A673 (cell line): ENCODE data around the gene MSANTD2.

Source experiments
- CTCF ChIP-seq: fragments of 300-800, 200-600 bp; sonication (generic); conservative IDR thresholded peaks from 2 replicates; pipeline ENCODE4 v1.5.1; 2017; ENCODE audit warnings: low read depth, mild to moderate bottlenecking, antibody characterized with exemption, low read length, moderate library complexity, mixed read lengths
- EZH2 ChIP-seq: fragments of 200-600 bp; sonication (generic); IDR thresholded peaks from 2 replicates; pipeline ENCODE4 v1.6.1; 2017; ENCODE audit warnings: borderline replicate concordance, low read depth, mild to moderate bottlenecking, mixed read lengths, antibody characterized with exemption, low read length; ENCODE audit not compliant: poor library complexity, severe bottlenecking

DNA sequence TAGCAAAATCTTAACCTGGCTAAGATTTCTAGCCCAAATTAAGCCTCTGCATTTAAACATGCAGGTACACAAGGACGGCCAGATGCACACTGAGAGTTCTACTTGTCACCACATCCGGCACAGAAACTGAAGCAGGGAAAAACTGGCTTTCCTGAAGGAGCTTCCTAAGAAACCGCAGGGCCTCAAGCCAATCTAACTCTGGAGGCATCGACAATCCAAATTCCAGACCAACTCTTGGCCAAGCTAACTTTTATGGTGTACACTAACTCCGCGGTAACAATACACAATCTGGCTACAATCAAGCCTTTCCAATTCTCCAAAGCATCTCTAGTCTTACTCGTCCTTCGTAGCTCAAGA lies 1.2 kb downstream of the MSANTD2 start:
- TF ChIP-seq CTCF: no peak
- no peak for TF ChIP-seq EZH2
